Mesothelial cell of epicardium (in vitro differentiated cells): ENCODE data around the gene FUNDC2. TPM values are rescaled to one million over a fixed set of nuclear protein-coding genes. Genes with fewer than 3 reads are reported as not detected.

ENCODE experiments used
- DNase-seq, 2 experiments: peaks; one replicate each; pipeline ENCODE4 v3.0.0; 2021; ENCODE audit warnings: low spot score in 2 of 2; ENCODE audit not compliant: unreplicated experiment in 2 of 2
- H3K27ac Mint-ChIP-seq: 2 replicates; pipeline ENCODE4 v1.8.0; 2021; ENCODE audit warnings: mixed read lengths
- H3K27me3 Mint-ChIP-seq: 2 replicates; pipeline ENCODE4 v1.8.0; 2021; ENCODE audit warnings: low read depth, mixed read lengths
- H3K36me3 Mint-ChIP-seq: 2 replicates; pipeline ENCODE4 v1.8.0; 2021; ENCODE audit warnings: mixed read lengths
- H3K4me1 Mint-ChIP-seq: 2 replicates; pipeline ENCODE4 v1.8.0; 2021; ENCODE audit warnings: mixed read lengths
- H3K4me3 Mint-ChIP-seq: 2 replicates; pipeline ENCODE4 v1.8.0; 2021; ENCODE audit warnings: mild to moderate bottlenecking, moderate library complexity, mixed read lengths
- H3K9me3 Mint-ChIP-seq: 2 replicates; pipeline ENCODE4 v1.8.0; 2021; ENCODE audit warnings: mixed read lengths
- total RNA-seq: library from RNA; stranded (reverse); gene quantifications from 3 replicates; pipeline ENCODE4 v1.2.1, GENCODE V29; 2021
- TF ChIP-seq, protein P1 (sequence below): fragments of 200-600 bp; sonication (generic); IDR thresholded peaks from one replicate; pipeline ENCODE4 v1.5.0; 2021; ENCODE audit warnings: antibody characterized with exemption; ENCODE audit not compliant: unreplicated experiment

Gene FUNDC2
- total RNA-seq, 1 donor from 2014 or later: 57.9 TPM

DNA sequence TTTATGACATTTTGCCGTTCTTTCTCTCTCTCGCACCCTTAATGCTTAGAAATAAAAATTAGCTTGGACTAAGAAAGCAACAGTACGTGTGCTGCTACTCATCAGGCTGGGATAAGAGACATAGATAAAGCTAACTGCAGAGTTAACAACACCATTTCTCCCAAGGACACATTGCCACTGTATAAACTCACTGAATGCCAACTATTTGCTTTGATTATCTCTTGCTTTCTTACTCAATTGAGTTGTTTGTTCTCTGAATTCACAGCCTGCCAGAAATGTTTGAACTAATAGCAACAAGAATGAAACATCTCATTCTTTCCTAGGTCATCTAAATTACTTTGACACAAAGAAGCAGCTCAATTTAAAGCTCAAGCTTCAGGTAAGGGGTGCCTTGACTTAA, 38.7 kb upstream of the FUNDC2 start:
- Mint-ChIP-seq H3K27ac (no peak overlapping the region), H3K27me3 (no peaks in the 10 kb centered on the region), H3K4me1 (no peaks in the 10 kb centered on the region), H3K4me3 (no peak overlapping the region), H3K36me3 (no peaks in the 10 kb centered on the region), H3K9me3 (peaks cover 29% of the 10 kb centered on the region)
- TF ChIP-seq, protein P1, sequence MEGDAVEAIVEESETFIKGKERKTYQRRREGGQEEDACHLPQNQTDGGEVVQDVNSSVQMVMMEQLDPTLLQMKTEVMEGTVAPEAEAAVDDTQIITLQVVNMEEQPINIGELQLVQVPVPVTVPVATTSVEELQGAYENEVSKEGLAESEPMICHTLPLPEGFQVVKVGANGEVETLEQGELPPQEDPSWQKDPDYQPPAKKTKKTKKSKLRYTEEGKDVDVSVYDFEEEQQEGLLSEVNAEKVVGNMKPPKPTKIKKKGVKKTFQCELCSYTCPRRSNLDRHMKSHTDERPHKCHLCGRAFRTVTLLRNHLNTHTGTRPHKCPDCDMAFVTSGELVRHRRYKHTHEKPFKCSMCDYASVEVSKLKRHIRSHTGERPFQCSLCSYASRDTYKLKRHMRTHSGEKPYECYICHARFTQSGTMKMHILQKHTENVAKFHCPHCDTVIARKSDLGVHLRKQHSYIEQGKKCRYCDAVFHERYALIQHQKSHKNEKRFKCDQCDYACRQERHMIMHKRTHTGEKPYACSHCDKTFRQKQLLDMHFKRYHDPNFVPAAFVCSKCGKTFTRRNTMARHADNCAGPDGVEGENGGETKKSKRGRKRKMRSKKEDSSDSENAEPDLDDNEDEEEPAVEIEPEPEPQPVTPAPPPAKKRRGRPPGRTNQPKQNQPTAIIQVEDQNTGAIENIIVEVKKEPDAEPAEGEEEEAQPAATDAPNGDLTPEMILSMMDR: no peak
- no peak for DNase-seq

DNA sequence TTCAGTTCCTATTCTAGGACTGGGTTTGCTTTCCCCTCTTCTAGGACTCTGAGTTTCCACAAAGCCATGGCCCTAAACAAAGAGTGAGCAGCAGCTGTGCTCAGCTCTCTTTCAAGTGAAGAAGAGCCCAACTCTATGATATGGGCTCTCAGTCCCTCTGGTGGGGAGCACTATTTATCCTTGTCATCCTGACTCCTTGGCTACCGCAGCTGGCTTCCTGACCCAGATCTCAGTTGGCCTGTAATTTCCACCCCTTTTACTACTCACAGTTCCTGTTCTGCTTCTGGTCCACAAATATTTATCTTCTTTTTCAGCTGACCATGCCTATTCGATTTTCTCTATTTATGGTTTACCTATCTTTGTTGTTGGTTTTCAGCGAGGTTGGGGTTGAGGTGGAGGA, 37.9 kb upstream of the FUNDC2 start:
- no peaks in the 10 kb centered on the region for H3K4me1 Mint-ChIP-seq
- no peak overlapping the region for H3K27ac Mint-ChIP-seq
- H3K36me3 Mint-ChIP-seq: no peaks in the 10 kb centered on the region
- peaks cover 29% of the 10 kb centered on the region for H3K9me3 Mint-ChIP-seq
- TF ChIP-seq, protein P1: no peak
- DNase-seq: no peak
- H3K27me3 Mint-ChIP-seq: no peaks in the 10 kb centered on the region
- H3K4me3 Mint-ChIP-seq: no peak overlapping the region

DNA sequence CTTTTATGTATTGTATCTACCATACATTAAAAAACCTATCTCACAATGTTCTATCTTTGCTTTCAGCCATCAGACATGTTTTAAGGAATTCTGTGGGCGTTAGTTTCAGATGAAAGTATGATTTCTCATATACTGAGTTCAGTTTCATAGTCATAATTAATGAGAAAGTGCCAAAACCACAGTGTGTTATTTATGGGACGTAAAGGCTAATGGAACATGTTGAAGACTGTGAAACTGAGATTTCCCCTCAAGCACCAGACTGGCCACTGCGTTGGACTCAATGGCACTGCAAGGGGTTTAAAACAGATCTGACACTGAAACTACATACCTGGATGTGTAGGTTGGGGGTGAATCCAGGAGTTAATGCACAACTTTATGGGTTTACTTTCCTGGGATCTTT, 36.1 kb upstream of the FUNDC2 start:
- TF ChIP-seq, protein P1: no peak
- DNase-seq: no peak
- Mint-ChIP-seq H3K27ac (no peak overlapping the region), H3K36me3 (no peaks in the 10 kb centered on the region), H3K4me3 (no peak overlapping the region), H3K4me1 (no peaks in the 10 kb centered on the region), H3K27me3 (no peaks in the 10 kb centered on the region), H3K9me3 (peaks cover 29% of the 10 kb centered on the region)

DNA sequence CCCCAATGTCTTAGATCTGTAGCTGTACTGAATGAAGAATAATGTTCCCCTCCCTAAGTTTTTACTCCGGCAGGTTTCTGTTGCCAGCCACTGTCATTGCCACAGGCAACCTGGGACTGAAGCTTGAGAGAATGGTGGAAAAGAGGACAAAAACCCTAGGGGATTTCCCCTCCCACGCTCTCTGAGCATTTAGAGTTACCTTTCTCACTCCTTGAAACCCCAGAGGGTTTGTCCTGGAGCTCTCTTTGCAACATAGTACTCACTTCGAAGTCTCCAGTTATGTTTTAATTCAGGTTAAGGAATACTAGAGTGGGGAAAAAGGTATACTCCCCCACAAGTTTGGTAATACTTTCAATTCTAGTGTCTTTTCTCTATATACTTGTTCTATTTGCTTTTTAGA, 35.6 kb upstream of the FUNDC2 start:
- DNase-seq: no peak
- H3K9me3 Mint-ChIP-seq: peaks cover 29% of the 10 kb centered on the region
- TF ChIP-seq, protein P1: no peak
- no peaks in the 10 kb centered on the region for H3K4me1 Mint-ChIP-seq
- H3K27ac Mint-ChIP-seq: no peak overlapping the region
- H3K4me3 Mint-ChIP-seq: no peak overlapping the region
- H3K27me3 Mint-ChIP-seq: no peaks in the 10 kb centered on the region
- no peaks in the 10 kb centered on the region for H3K36me3 Mint-ChIP-seq

DNA sequence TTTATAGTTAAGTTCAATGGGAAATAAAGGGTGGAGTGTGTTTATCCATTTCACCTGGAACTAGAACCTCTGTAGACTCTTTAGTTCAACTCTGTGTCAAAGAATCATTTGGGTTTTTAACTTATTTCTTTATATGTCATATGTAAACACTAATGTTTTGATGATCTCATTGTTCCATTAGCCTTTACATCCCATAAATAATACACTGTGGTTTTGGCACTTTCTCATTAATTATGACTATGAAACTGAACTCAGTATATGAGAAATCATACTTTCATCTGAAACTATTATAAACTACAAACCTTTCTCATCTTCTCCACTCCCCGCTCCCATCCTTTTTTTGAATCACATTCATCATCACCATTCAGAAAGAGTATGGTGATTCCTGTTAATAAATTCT, 35.2 kb upstream of the FUNDC2 start:
- TF ChIP-seq, protein P1: no peak
- Mint-ChIP-seq H3K4me1 (no peaks in the 10 kb centered on the region), H3K27ac (no peak overlapping the region), H3K36me3 (no peaks in the 10 kb centered on the region), H3K9me3 (peaks cover 29% of the 10 kb centered on the region), H3K4me3 (no peak overlapping the region), H3K27me3 (no peaks in the 10 kb centered on the region)
- DNase-seq: no peak
